ENCODE measurements around the gene ACSL6. TPM values are rescaled to one million over a fixed set of nuclear protein-coding genes. Genes with fewer than 3 reads are reported as not detected.
"Not testable (repeated sequence)": the region's sequence is repeated elsewhere in the genome, so short reads cannot be mapped to it uniquely, and the experiment has no call there.

Gene ACSL6
- total RNA-seq, 2 experiments from 2014 or later: 26.5 to 38.8 TPM

DNA sequence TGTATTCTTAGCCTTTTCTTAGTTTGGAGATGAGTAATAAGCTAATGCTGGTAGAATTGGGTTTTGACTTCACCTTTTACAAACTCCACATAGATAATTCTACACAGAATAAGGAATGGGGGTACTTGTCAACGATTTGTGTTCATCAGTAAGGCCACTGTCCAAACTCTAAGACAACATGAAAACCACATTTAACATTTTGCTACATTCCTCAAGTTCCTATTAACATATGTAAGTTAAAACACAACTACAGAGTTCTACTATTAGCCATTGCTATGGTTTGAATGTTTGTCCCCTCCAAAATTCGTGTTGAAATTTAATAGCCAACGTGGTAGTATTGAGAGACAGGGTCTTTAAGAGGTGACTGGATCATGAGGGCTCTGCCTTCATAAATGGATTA, 97.9 kb downstream of the ACSL6 start:
- Mint-ChIP-seq H3K36me3 (ENCODE audit: low read depth) (peaks cover 2% of the 10 kb centered on the region), H3K9me3 (peaks cover 7% of the 10 kb centered on the region), H3K27me3 (peaks cover 24% of the 10 kb centered on the region), H3K4me3 (no peak overlapping the region), H3K4me1 (no peaks in the 10 kb centered on the region), H3K27ac (no peak overlapping the region)
- ChIA-PET CTCF (no interaction called here), POLR2A (no interaction called here)
- DNase-seq: no peak

DNA sequence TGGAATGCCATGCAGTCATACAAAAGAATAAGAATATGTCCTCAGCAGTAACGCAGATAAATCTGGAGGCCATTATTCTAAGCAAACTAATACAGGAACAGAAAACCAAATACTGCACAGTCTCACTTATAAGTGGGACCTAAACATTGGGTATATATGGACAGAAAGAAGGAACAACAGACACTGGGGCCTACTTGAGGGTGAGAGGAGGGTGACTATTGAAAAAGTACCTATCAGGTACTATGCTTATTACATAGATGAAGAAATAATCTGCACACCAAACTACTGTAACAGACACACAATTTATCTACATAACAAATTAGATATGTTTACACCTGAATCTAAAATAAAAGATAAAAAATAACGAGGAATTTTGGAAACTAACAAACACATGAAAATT, 104.8 kb downstream of the ACSL6 start:
- Mint-ChIP-seq H3K36me3 (ENCODE audit: low read depth) (peaks cover 43% of the 10 kb centered on the region), H3K27ac (no peak overlapping the region), H3K9me3 (peaks cover 56% of the 10 kb centered on the region), H3K4me1 (peaks cover 16% of the 10 kb centered on the region), H3K4me3 (no peak overlapping the region), H3K27me3 (peaks cover 20% of the 10 kb centered on the region)
- ChIA-PET POLR2A (no interaction called here), CTCF (no interaction called here)
- DNase-seq: no peak

DNA sequence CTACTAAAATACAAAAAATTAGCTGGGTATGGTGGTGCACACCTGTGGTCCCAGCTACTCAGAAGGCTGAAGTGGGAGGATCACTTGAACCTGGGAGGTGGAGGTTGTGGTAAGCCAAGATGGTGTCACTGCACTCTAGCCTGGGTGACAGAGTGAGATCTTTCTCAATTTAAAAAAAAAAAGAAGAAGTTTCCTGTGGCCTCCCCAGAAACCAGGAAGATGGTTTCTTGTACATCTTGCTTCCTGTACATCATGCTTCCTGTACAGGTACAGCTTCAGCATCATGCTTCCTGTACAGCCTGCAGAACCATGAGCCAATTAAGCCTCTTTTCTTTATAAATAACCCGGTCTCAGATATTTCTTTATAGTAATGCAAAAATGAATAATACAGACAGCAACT, 109.2 kb downstream of the ACSL6 start:
- peaks cover 46% of the 10 kb centered on the region for H3K36me3 Mint-ChIP-seq (ENCODE audit: low read depth)
- DNase-seq: peak; percentile 24
- H3K4me3 Mint-ChIP-seq, POLR2A ChIA-PET, CTCF ChIA-PET, H3K27me3 Mint-ChIP-seq: not testable (repeated sequence)
- peaks cover 25% of the 10 kb centered on the region for H3K4me1 Mint-ChIP-seq
- H3K27ac Mint-ChIP-seq: peak overlapping the region; percentile 86
- peaks cover 53% of the 10 kb centered on the region for H3K9me3 Mint-ChIP-seq

Other genes starting within 250 kb of the ACSL6 start
- gene FNIP1, start 214.6 kb downstream of the ACSL6 start, total RNA-seq: 10 to 100 TPM; 24.8 to 26.1 TPM
- not detected for gene MEIKIN, start 66.0 kb downstream of the ACSL6 start, total RNA-seq
- gene IL3, start 49.0 kb upstream of the ACSL6 start, total RNA-seq: under 1 TPM; 0.20 to 0.40 TPM
- 1 to 10 TPM; 2.9 to 4.7 TPM for gene CSF2, start 62.1 kb upstream of the ACSL6 start, total RNA-seq
- gene P4HA2, start 216.2 kb upstream of the ACSL6 start, total RNA-seq: 1 to 10 TPM; 2.3 to 2.5 TPM
- gene PDLIM4, start 246.0 kb upstream of the ACSL6 start, total RNA-seq: not detected